ENCODE results near the gene GCG.

GCG gene

DNA sequence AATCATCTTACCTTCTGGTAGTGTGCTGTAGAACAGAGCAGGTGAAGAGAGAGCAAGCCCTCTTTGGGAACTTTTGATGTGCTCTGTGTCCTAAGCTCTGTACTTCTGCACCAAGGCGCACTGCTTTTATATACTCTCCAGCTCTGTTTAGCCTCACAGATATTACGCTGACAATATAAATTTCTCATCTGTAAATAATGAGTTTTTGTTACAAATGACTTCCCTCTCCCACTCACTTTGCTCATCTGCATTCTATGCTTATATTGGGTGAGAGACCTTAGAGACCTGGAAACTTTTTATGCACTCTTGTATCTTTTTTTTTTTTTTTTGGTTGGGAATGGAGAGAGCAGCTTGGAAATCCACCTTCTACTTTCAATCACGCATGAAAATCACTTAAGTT, at the start of gene GCG:
GCG (minus strand) TSS at position 101 of the 400 bp plus-strand sequence. CDS start 3,069 bp downstream, outside the sequence.
- no peak for DNase-seq (ENCODE audit: low spot score)

DNA sequence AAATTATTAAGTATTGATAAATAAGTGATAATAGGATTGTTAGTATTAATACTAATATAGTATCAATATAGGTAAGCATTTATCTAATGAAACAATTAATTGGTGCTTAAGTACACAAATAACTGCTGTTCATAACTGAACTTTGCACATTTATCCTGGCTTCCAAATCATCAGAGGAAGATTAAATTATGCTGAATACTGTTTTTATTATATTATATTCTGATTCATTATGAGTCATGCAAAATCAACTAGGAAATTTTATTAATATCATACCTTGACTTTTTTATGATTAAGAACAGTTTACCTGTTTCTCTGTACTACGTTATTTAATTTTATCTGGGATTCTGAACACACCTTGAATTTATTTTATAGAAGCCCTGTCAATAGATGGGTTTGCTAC, 48.6 kb upstream of the GCG start:
- no peak for DNase-seq (ENCODE audit: low spot score)

- DNase-seq (ENCODE audit: low spot score), result no peak
Measured at GRCh38 chr2:162199913-162200312, 47.9 kb upstream of the GCG start.

GRCh38 chr2:162198239-162198638, 46.2 kb upstream of the GCG start:
- no peak for DNase-seq (ENCODE audit: low spot score)

- peak; percentile 35 for DNase-seq (ENCODE audit: low spot score)
Measured at GRCh38 chr2:162197069-162197825, 45.2 kb upstream of the GCG start.

DNA sequence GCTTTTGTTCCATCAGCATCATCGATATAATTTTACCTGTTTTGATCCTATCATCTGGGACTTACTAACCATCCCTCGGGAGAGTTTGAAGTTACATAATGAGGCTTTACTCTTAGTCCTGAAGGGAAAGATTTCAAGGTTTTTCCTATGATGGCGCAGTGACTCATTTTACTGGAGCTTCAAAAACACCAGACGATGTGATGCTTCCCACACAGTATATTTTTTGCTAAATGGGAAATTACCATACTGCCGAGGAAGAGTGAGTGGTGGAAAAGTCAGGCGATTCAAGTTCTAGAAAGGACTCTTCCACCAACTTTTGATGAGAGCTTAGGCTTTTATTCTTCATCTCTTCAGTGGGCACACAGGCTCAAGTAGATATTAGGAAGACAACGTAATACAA, 44.6 kb upstream of the GCG start:
- DNase-seq (ENCODE audit: low spot score), result peak; percentile 11

- DNase-seq (ENCODE audit: low spot score), result no peak
Measured at GRCh38 chr2:162188451-162188850, 36.4 kb upstream of the GCG start.

DNA sequence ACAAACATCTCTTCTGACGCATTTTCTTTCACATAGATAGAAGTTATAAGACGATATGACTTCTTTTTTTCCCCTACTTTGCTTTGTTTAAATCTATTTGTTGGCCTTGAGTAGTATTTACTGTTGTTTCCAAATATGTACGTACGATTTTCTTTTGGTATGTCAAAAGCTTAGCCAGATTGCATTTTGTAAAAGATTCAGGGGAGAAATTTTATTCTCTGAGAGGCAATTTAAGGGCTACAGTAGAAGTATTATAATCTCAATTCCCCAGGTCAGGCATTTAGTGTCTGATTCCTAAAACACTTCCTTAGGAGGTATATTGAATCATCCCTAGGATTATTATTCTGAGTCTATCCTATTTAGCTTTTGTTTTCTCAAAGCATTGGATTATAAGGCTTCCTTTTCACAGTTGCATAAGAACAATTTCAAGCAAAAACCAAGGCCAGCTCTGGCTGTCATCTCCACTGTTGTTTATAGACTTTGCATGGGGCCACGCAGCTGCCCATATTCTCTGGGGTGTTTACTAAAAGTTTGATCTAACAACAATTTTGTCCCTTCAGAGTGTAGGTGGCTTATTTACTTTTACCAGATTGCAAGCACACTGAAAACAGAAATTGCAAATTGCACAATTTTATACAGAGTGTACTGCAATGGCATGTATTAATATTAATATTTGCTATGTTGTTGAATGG, 33.6 kb upstream of the GCG start:
- DNase-seq (ENCODE audit: low spot score), result no peak

GRCh38 chr2:162184821-162185450, 32.9 kb upstream of the GCG start:
- no peak for DNase-seq (ENCODE audit: low spot score)

DNA sequence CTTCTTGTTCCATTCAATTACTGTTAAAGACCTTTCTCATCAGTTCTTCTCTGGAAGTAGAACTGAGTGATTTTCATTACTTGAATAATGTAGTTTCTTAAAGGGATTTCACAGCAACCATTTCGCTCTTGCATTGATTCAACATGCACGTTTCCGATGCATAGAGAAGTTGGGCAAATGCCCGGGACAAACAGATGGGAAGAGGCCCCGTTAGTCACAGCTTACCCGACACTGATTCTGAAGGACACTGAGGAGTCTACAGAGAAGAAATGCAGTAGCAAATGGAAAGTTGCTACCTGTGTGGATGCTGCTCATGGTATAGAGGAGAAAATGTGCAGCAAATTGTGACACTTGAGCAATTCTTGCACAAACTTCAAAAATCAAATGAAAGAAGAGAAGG, 32.3 kb upstream of the GCG start:
- no peak for DNase-seq (ENCODE audit: low spot score)

DNA sequence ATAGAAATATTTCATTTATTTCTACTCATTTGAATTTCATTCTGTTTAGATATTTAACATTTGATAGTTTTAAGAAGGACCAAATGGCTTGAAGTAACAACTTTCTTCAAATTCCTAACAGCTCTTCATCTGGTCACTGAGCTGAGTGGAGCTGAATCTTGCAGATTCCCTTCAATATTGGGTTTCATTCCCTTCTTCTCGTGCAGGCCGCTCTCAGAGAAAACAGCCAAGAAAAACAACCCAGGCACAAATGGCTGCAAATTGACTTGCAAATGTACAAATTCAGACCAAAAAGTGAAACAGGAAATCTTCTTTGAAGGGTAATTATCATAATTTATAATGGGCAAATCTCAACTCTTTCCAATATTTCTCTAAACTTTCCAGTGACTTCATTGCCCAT, 30.3 kb upstream of the GCG start:
- no peak for DNase-seq (ENCODE audit: low spot score)

DNA sequence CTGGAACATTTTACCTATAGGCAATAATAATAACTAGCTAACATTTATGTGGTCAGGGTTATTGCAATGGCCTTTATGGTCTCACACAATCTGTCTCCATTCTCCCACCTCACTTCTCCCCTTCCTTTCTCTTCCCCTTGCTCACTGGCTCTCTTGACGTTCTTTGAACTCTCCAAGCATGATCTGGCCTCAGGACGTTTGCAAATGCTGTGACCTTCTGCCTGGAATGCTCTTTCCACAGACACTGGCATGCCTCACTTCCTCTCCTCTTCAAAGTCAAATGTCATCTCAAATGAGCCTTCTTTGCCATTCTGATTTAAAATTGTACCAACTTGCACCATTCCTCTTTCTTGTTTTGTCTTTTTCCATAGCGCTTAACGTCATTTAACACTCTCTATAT, 25.3 kb upstream of the GCG start:
- DNase-seq (ENCODE audit: low spot score), result no peak

GRCh38 chr2:162175714-162176113, 23.7 kb upstream of the GCG start:
- DNase-seq (ENCODE audit: low spot score), result no peak

DNA sequence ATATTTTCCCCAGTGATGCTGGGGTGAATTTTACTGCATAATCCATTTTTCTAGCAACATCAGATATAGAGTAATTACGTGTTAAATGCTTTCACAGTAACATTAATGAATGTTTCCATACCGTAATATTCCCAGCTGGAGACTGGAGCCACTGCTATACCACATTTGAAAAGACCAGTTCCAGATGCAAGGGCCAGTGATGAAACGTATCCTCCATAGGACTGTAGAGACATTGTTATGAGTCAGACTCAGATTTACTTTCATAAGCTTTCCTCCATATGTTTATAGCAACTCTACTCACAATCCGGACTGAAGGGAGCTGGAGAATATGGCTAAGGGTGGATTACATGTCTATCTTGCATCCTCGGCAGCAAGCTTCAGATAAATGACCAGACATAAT, 22.7 kb upstream of the GCG start:
- no peak for DNase-seq (ENCODE audit: low spot score)

GRCh38 chr2:162172802-162173370, 20.8 kb upstream of the GCG start:
- DNase-seq (ENCODE audit: low spot score), result no peak

GRCh38 chr2:162166745-162167144, 14.7 kb upstream of the GCG start:
- no peak for DNase-seq (ENCODE audit: low spot score)

DNA sequence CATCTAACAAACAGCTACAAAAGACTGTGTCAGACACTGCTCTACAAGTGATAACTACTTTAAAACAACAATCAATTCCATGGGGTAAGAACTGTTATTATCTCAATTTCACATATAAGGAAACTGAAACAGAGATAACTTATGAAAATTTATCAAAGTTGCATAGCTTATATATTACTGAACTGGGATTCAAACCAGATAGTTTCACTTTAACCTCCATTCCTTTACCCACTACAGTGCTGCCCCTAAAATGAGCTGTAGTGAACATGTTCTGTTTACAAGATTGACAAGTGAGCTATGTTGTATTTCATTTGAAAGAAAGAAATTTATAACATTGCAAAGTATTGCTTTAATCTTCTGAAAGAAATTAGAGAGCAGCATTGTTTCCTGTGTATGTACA, 14.1 kb upstream of the GCG start:
- no peak for DNase-seq (ENCODE audit: low spot score)

DNA sequence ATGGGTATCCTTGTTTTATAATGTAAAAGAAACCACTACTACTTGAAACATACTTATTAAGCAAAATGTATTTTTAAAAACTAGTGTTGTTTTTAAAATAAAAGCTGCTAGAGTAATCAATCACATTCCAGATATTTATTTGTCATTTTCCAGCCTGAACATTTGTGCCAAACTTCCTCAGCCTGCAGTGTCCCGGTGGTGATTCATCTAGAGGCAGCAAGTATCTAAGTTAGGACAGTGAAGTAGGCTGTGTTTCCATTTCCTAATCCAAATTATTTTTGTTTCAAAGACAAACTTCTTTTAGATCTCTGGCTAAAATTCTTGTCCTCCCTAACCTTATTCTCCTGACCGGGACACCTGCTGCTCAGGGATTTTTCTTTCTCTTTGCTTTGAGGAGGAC, 12.8 kb upstream of the GCG start:
- peak; percentile 12 for DNase-seq (ENCODE audit: low spot score)

DNA sequence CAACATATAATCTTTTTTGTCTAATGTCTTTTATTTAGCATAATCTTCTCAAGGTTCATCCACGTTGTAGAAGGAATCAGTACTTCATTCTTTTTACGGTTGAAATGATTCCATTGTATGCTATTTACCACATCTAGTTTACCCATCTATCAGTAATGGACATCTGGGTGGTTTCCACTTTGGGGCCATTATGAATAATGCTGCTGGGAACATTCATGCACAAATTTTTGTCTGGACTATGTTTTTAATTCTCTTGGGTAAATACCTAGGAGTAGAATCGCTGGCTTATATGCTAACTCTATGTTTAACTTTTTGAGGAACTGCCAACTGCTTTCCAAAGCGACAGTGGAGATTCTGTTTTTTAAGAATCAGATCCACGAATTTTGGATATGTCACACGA, 7.4 kb upstream of the GCG start:
- DNase-seq (ENCODE audit: low spot score), result no peak

GRCh38 chr2:162156149-162156548, 4.1 kb upstream of the GCG start:
- DNase-seq (ENCODE audit: low spot score), result no peak

DNA sequence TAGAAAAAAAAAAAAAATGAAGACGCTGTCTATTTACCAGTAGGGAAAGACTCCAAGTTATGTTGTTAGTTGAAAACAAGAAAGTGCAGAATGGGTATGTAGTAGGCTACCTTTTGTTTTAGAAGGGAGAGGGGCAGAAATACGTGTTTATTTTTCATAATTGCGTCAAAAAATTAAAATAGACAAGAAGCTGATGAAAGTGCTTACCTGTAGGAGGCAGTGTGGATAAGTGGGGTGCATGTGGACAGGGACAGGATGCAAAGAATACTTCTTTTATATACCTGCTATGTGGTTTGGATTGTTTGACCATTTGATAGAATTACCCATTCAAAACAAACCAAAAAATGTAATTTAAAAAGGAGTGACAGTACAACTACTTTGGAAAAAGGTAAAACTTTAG, 3.0 kb upstream of the GCG start:
- no peak for DNase-seq (ENCODE audit: low spot score)

- no peak for DNase-seq (ENCODE audit: low spot score)
Measured at GRCh38 chr2:162153608-162154224, 1.7 kb upstream of the GCG start.

- no peak for DNase-seq (ENCODE audit: low spot score)
Measured at GRCh38 chr2:162149940-162150339, 2.1 kb downstream of the GCG start.

Measured in hepatic stellate cell (primary cell).